ENCODE data around the gene MRTFB. TPM values are rescaled to one million over a fixed set of nuclear protein-coding genes. Genes with fewer than 3 reads are reported as not detected.
A peak's percentile ranks its signal among the peaks of the same experiment; 100 is the strongest.
"Not testable (repeated sequence)": the region's sequence is repeated elsewhere in the genome, so short reads cannot be mapped to it uniquely, and the experiment has no call there.

The MRTFB gene
- total RNA-seq, 1 donor from 2014 or later: 12.9 TPM

DNA sequence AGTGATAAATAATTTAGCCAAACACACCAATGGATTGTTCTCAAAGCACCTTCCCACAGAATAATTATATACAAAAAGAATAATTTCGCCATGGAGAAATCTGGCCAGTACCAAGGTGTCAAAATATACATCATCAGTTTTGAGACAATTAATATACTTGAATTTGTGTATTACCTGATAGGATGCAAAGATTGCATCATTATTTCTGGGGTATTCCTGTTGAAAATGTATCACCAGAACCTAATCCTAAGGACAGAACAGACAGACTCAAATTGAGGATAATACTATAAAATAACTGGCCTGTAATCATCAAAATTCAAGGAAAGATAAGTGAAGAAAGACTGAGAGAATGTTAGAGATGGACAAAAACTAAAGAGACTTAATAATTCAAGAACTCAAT is 111.9 kb downstream of the MRTFB start:
- no peak for DNase-seq (ENCODE audit: low read depth)
- TF ChIP-seq, protein P1, sequence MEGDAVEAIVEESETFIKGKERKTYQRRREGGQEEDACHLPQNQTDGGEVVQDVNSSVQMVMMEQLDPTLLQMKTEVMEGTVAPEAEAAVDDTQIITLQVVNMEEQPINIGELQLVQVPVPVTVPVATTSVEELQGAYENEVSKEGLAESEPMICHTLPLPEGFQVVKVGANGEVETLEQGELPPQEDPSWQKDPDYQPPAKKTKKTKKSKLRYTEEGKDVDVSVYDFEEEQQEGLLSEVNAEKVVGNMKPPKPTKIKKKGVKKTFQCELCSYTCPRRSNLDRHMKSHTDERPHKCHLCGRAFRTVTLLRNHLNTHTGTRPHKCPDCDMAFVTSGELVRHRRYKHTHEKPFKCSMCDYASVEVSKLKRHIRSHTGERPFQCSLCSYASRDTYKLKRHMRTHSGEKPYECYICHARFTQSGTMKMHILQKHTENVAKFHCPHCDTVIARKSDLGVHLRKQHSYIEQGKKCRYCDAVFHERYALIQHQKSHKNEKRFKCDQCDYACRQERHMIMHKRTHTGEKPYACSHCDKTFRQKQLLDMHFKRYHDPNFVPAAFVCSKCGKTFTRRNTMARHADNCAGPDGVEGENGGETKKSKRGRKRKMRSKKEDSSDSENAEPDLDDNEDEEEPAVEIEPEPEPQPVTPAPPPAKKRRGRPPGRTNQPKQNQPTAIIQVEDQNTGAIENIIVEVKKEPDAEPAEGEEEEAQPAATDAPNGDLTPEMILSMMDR (conservative IDR thresholded peaks at IDR 0.05; ENCODE audit: low read depth, low read length): no peak
- no peak overlapping the region for H3K4me3 ChIP-seq (ENCODE audit: low read depth, low read length)

DNA sequence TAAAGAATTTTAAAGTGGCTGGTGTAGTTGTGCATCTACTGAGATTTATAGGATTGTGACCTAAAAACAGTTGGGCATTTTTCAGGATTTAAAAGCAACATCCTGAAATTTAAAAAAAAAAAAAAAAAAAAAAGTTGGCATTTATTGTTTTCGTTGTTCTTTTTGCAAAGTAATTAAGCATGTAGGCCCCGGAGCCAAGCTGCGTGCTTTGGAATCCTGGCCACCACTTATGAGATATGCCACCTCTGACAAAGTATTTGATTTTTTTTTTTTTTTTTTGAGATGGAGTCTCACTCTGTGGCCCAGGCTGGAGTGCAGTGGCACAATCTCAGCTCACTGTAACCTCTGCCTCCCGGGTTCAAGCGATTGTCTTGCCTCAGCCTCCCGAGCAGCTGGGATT is 112.8 kb downstream of the MRTFB start:
- not testable (repeated sequence) for DNase-seq (ENCODE audit: low read depth); H3K4me3 ChIP-seq (ENCODE audit: low read depth, low read length)

DNA sequence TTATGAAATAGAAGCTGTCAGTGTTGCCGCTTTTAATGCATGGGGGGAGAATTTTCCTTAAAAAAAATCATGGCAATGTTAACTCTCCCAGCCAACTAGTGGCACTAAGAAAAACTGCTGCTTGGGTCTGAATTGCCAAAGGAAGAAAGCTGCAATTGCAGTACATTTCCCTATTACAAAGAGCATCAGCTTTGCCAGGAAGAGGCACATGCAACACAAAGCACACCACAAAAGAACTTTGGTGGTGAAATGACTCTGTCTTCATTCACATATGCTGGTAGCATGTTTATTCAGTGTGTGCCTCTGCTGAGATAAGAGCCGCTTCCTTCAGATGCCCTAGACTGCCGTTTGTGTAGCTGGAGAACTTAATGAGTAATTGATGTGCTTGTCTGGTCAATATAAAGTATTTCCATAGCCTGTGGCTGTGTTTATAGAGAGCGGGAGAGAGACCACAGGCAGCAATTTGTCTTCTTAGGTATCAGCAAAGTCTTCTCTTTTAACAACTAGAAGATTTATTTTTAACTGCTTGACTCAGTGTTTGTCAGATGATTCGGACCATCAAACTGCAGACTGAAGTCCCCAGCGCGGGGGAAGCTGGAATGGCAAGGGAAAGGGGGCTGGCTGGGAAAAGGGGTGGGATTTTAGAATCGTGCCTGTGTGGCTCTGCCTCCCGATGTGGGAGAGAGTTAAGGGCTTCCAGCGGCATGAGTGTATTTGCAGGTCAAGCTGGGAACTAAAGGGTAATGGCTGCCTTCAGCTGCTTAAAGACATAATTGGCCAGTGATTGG is 115.1 kb downstream of the MRTFB start:
- H3K4me3 ChIP-seq (ENCODE audit: low read depth, low read length): peak overlapping the region; percentile 29
- TF ChIP-seq, protein P1 (conservative IDR thresholded peaks at IDR 0.05; ENCODE audit: low read depth, low read length): peak; percentile 62
- DNase-seq (ENCODE audit: low read depth): no peak

DNA sequence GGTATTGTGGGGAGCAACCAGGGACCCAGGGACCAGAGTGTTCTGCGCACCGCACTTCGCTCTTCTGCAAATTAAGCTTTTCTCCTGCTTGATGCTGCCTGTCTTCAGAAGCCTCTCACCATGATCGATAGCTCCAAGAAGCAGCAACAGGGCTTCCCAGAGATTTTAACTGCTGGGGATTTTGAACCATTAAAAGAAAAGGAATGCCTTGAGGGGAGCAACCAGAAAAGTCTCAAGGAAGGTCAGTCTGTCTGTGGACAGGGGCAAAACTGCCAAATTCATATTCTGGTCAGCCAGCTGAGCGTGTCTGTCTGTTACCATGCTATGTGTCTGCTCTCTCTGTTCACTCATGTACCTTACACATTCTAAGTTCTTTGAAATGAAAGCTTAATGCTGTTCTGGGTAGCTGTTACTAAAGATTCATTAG is 115.7 kb downstream of the MRTFB start:
- TF ChIP-seq, protein P1 (conservative IDR thresholded peaks at IDR 0.05; ENCODE audit: low read depth, low read length): no peak
- DNase-seq (ENCODE audit: low read depth): no peak
- H3K4me3 ChIP-seq (ENCODE audit: low read depth, low read length): peak overlapping the region; percentile 29

DNA sequence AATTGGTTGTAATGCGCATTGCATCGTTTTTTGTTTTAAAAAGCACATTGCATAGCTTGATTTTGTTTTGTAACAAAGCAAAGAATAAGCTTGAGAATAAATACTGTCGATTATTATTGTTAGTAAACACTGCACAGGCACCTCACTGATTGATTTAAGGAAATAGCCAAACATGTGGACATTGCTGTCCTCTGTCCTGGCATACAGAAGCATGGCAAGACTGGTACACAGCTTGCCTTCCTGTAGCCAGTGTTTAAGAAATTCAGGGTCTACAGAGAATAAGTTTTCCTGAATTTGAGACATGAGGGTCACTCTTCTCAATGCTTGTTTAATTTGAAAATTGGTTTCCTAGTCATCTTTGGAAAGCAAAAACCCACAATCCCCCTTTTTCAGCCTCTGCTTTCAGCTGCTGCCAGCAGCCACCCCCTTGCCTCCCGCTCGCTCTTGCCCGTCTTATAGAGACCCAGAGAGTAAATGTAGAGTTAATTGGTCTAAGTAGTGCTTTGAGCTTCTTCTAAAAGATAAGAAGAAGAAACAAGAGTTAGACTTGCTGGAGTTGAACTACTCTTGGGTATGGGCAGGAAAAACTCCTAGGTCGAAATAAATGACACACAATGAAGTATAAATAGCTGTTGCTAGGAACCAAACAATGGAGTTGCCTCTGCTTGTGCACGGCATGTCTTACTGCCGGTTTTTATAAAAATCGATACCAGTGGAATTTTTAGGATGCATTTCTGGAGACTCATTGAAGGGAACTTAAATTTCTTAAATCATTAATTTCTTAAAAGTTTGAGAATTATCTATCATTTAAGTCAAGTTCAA is 116.6 kb downstream of the MRTFB start:
- DNase-seq (ENCODE audit: low read depth): no peak
- TF ChIP-seq, protein P1 (conservative IDR thresholded peaks at IDR 0.05; ENCODE audit: low read depth, low read length): no peak
- no peak overlapping the region for H3K4me3 ChIP-seq (ENCODE audit: low read depth, low read length)

DNA sequence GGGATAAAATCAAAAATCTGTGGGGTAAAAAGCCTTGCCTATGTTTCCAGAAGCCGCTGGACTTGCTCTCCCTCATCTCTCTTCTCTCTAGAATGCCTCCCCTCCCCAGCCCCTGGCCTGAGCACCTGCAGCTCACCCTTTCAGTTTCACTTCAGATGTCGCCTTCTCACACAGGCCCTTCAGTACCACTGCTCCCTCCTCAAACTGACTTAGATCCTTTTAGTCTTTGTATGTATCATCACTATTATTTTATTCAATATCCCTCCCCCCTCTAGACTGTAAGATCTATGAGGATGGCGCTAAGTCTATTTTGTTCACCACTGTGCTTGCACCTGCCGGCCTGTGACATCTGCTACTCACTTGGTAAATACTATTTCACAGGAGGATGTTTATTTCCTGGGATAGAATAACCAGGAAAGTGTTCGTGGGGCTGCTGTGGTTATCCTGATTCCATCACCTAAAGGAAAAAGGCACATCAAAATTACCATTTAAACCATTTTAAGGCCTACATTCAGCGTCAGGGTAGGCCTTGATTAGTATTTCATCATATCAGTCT is 122.3 kb downstream of the MRTFB start:
- TF ChIP-seq, protein P1 (conservative IDR thresholded peaks at IDR 0.05; ENCODE audit: low read depth, low read length): no peak
- no peak overlapping the region for H3K4me3 ChIP-seq (ENCODE audit: low read depth, low read length)
- DNase-seq (ENCODE audit: low read depth): no peak

DNA sequence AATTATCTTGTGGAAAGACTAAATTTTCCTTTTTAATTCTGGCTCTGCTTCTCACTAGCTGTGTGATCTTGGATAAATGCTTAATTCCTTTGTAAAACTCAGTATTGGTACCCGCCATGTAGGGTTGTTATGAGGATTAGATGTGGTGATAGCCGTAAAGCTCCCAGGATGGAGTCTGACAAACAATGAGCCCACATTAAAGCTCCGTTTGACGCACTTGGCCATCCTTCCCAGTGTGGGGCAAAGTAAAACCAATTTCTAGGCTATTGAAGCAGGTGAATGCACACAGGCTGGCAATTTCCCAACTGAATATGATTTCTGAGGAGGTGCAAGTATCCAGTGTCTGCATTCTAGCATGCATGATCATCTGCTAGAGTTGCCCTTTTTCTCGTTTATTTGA is 123.6 kb downstream of the MRTFB start:
- TF ChIP-seq, protein P1 (conservative IDR thresholded peaks at IDR 0.05; ENCODE audit: low read depth, low read length): no peak
- H3K4me3 ChIP-seq (ENCODE audit: low read depth, low read length): no peak overlapping the region
- no peak for DNase-seq (ENCODE audit: low read depth)

Data from epithelial cell of proximal tubule (primary cell).